ENCODE data around the gene FLYWCH2.

Gene FLYWCH2

GRCh38 chr16:2867661-2867986, 15.4 kb upstream of the FLYWCH2 start:
- H3K4me1 ChIP-seq (ENCODE audit: control insufficient read depth, insufficient read depth, low read length): 0 out of 2 replicates have a peak, but pooled peaks cover 4% of the 10 kb centered on the region
- H3K4me3 ChIP-seq (ENCODE audit: low read depth, low read length): peak overlapping the region; percentile 70
- peak overlapping the region; percentile 74; the same call in 1 of the 2 replicates for H3K27ac ChIP-seq (ENCODE audit: low read depth, low read length)
- peak overlapping the region; percentile 77 for H3K9ac ChIP-seq (ENCODE audit: low read length)
- peaks cover 47% of the 10 kb centered on the region for H3K27me3 ChIP-seq (ENCODE audit: control insufficient read depth, insufficient read depth, low read length)
- H3K36me3 ChIP-seq (ENCODE audit: control insufficient read depth, insufficient read depth, low read length): no peaks in the 10 kb centered on the region
- H3K9me3 ChIP-seq (ENCODE audit: control insufficient read depth, insufficient read depth, low read depth, low read length): no peaks in the 10 kb centered on the region

GRCh38 chr16:2867987-2868789, 14.8 kb upstream of the FLYWCH2 start:
- no peaks in the 10 kb centered on the region for H3K36me3 ChIP-seq (ENCODE audit: control insufficient read depth, insufficient read depth, low read length)
- 0 out of 2 replicates have a peak, but pooled peaks cover 4% of the 10 kb centered on the region for H3K4me1 ChIP-seq (ENCODE audit: control insufficient read depth, insufficient read depth, low read length)
- H3K27me3 ChIP-seq (ENCODE audit: control insufficient read depth, insufficient read depth, low read length): peaks cover 47% of the 10 kb centered on the region
- peak overlapping the region; percentile 77 for H3K9ac ChIP-seq (ENCODE audit: low read length)
- H3K4me3 ChIP-seq (ENCODE audit: low read depth, low read length): peak overlapping the region; percentile 70
- H3K9me3 ChIP-seq (ENCODE audit: control insufficient read depth, insufficient read depth, low read depth, low read length): no peaks in the 10 kb centered on the region
- H3K27ac ChIP-seq (ENCODE audit: low read depth, low read length): peak overlapping the region; percentile 74

GRCh38 chr16:2871926-2872325, 11.1 kb upstream of the FLYWCH2 start:
- Histone ChIP-seq H3K9me3 (ENCODE audit: control insufficient read depth, insufficient read depth, low read depth, low read length) (no peaks in the 10 kb centered on the region), H3K36me3 (ENCODE audit: control insufficient read depth, insufficient read depth, low read length) (no peaks in the 10 kb centered on the region), H3K27me3 (ENCODE audit: control insufficient read depth, insufficient read depth, low read length) (peaks cover 18% of the 10 kb centered on the region), H3K27ac (ENCODE audit: low read depth, low read length) (no peak overlapping the region), H3K9ac (ENCODE audit: low read length) (no peak overlapping the region), H3K4me3 (ENCODE audit: low read depth, low read length) (no peak overlapping the region), H3K4me1 (ENCODE audit: control insufficient read depth, insufficient read depth, low read length) (peaks cover 10% of the 10 kb centered on the region; the same call in 1 of the 2 replicates)

GRCh38 chr16:2874032-2874911, 8.7 kb upstream of the FLYWCH2 start:
- H3K36me3 ChIP-seq (ENCODE audit: control insufficient read depth, insufficient read depth, low read length): no peaks in the 10 kb centered on the region
- H3K9me3 ChIP-seq (ENCODE audit: control insufficient read depth, insufficient read depth, low read depth, low read length): no peaks in the 10 kb centered on the region
- peaks cover 18% of the 10 kb centered on the region for H3K27me3 ChIP-seq (ENCODE audit: control insufficient read depth, insufficient read depth, low read length)
- H3K27ac ChIP-seq (ENCODE audit: low read depth, low read length): no peak overlapping the region
- peaks cover 6% of the 10 kb centered on the region; the same call in 1 of the 2 replicates for H3K4me1 ChIP-seq (ENCODE audit: control insufficient read depth, insufficient read depth, low read length)
- peak overlapping the region; percentile 9; the same call in 1 of the 2 replicates for H3K4me3 ChIP-seq (ENCODE audit: low read depth, low read length)
- no peak overlapping the region for H3K9ac ChIP-seq (ENCODE audit: low read length)

- Histone ChIP-seq H3K36me3 (ENCODE audit: control insufficient read depth, insufficient read depth, low read length) (no peaks in the 10 kb centered on the region), H3K9ac (ENCODE audit: low read length) (no peak overlapping the region), H3K4me1 (ENCODE audit: control insufficient read depth, insufficient read depth, low read length) (peaks cover 6% of the 10 kb centered on the region; the same call in 1 of the 2 replicates), H3K9me3 (ENCODE audit: control insufficient read depth, insufficient read depth, low read depth, low read length) (no peaks in the 10 kb centered on the region), H3K27ac (ENCODE audit: low read depth, low read length) (no peak overlapping the region), H3K27me3 (ENCODE audit: control insufficient read depth, insufficient read depth, low read length) (peaks cover 11% of the 10 kb centered on the region), H3K4me3 (ENCODE audit: low read depth, low read length) (peak overlapping the region; percentile 9; the same call in 1 of the 2 replicates)
Measured at GRCh38 chr16:2874912-2875362, 8.1 kb upstream of the FLYWCH2 start.

- Histone ChIP-seq H3K4me3 (ENCODE audit: low read depth, low read length) (no peak overlapping the region), H3K9me3 (ENCODE audit: control insufficient read depth, insufficient read depth, low read depth, low read length) (no peaks in the 10 kb centered on the region), H3K27me3 (ENCODE audit: control insufficient read depth, insufficient read depth, low read length) (no peaks in the 10 kb centered on the region; the same call in 1 of the 2 replicates), H3K36me3 (ENCODE audit: control insufficient read depth, insufficient read depth, low read length) (no peaks in the 10 kb centered on the region), H3K4me1 (ENCODE audit: control insufficient read depth, insufficient read depth, low read length) (peaks cover 4% of the 10 kb centered on the region; the same call in 1 of the 2 replicates), H3K27ac (ENCODE audit: low read depth, low read length) (no peak overlapping the region), H3K9ac (ENCODE audit: low read length) (no peak overlapping the region)
Measured at GRCh38 chr16:2879854-2880508, 3.0 kb upstream of the FLYWCH2 start.

- H3K9me3 ChIP-seq (ENCODE audit: control insufficient read depth, insufficient read depth, low read depth, low read length): no peaks in the 10 kb centered on the region
- H3K27me3 ChIP-seq (ENCODE audit: control insufficient read depth, insufficient read depth, low read length): no peaks in the 10 kb centered on the region; the same call in 1 of the 2 replicates
- peak overlapping the region; percentile 96 for H3K4me3 ChIP-seq (ENCODE audit: low read depth, low read length)
- peaks cover 4% of the 10 kb centered on the region; the same call in 1 of the 2 replicates for H3K4me1 ChIP-seq (ENCODE audit: control insufficient read depth, insufficient read depth, low read length)
- H3K36me3 ChIP-seq (ENCODE audit: control insufficient read depth, insufficient read depth, low read length): no peaks in the 10 kb centered on the region
- H3K27ac ChIP-seq (ENCODE audit: low read depth, low read length): no peak overlapping the region
- H3K9ac ChIP-seq (ENCODE audit: low read length): peak overlapping the region; percentile 42
Measured at GRCh38 chr16:2881783-2882649, 999 bp upstream of the FLYWCH2 start.

GRCh38 chr16:2883458-2883908, 468 bp downstream of the FLYWCH2 start:
- Histone ChIP-seq H3K27ac (ENCODE audit: low read depth, low read length) (no peak overlapping the region), H3K9me3 (ENCODE audit: control insufficient read depth, insufficient read depth, low read depth, low read length) (no peaks in the 10 kb centered on the region), H3K4me1 (ENCODE audit: control insufficient read depth, insufficient read depth, low read length) (peaks cover 4% of the 10 kb centered on the region; the same call in 1 of the 2 replicates), H3K9ac (ENCODE audit: low read length) (peak overlapping the region; percentile 43), H3K4me3 (ENCODE audit: low read depth, low read length) (peak overlapping the region; percentile 96), H3K27me3 (ENCODE audit: control insufficient read depth, insufficient read depth, low read length) (no peaks in the 10 kb centered on the region), H3K36me3 (ENCODE audit: control insufficient read depth, insufficient read depth, low read length) (no peaks in the 10 kb centered on the region)

GRCh38 chr16:2884041-2884451, 1.0 kb downstream of the FLYWCH2 start:
- Histone ChIP-seq H3K9ac (ENCODE audit: low read length) (no peak overlapping the region), H3K4me1 (ENCODE audit: control insufficient read depth, insufficient read depth, low read length) (peaks cover 4% of the 10 kb centered on the region; the same call in 1 of the 2 replicates), H3K9me3 (ENCODE audit: control insufficient read depth, insufficient read depth, low read depth, low read length) (no peaks in the 10 kb centered on the region), H3K36me3 (ENCODE audit: control insufficient read depth, insufficient read depth, low read length) (no peaks in the 10 kb centered on the region), H3K4me3 (ENCODE audit: low read depth, low read length) (peak overlapping the region; percentile 96), H3K27ac (ENCODE audit: low read depth, low read length) (no peak overlapping the region), H3K27me3 (ENCODE audit: control insufficient read depth, insufficient read depth, low read length) (no peaks in the 10 kb centered on the region)

GRCh38 chr16:2894231-2894630, 11.2 kb downstream of the FLYWCH2 start:
- peaks cover 6% of the 10 kb centered on the region for H3K4me1 ChIP-seq (ENCODE audit: control insufficient read depth, insufficient read depth, low read length)
- no peak overlapping the region for H3K4me3 ChIP-seq (ENCODE audit: low read depth, low read length)
- no peak overlapping the region for H3K9ac ChIP-seq (ENCODE audit: low read length)
- no peaks in the 10 kb centered on the region for H3K27me3 ChIP-seq (ENCODE audit: control insufficient read depth, insufficient read depth, low read length)
- H3K36me3 ChIP-seq (ENCODE audit: control insufficient read depth, insufficient read depth, low read length): peaks cover 7% of the 10 kb centered on the region
- no peaks in the 10 kb centered on the region for H3K9me3 ChIP-seq (ENCODE audit: control insufficient read depth, insufficient read depth, low read depth, low read length)
- H3K27ac ChIP-seq (ENCODE audit: low read depth, low read length): no peak overlapping the region

Data from HUES6 (cell line).